Dermis blood vessel endothelial cell (primary cell): ENCODE results near the gene SLC16A3. TPM values are rescaled to one million over a fixed set of nuclear protein-coding genes. Genes with fewer than 3 reads are reported as not detected.

Experiments
- DNase-seq: peaks from one replicate; pipeline ENCODE4 v3.0.0; 2010
- total RNA-seq: library from RNA; depleted of rRNA; stranded (reverse); fragments of >200 nt; gene quantifications from 2 replicates; pipeline ENCODE4 v1.2.3, GENCODE V29; 2014

The SLC16A3 gene
- total RNA-seq, 1 donor from 2014 or later: 99.4 TPM

DNA sequence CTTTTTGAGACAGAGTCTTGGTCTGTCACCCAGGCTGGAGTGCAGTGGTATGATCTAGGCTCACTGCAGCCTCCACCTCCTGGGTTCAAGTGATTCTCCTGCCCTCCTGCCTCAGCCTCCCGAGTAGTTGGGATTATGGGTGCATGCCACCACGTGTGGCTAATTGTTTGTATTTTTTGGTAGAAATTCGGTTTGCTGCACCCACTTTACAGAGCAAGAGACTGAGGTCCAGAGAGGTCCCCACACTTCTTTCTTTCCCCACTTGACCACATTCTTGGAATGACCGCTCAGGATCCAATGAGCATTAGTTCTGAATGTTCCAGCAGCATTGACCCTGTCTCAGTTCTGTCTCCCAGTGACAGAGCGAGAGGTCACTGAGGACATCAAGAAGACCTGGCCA, 5.3 kb upstream of the SLC16A3 start:
- no peak for DNase-seq

DNA sequence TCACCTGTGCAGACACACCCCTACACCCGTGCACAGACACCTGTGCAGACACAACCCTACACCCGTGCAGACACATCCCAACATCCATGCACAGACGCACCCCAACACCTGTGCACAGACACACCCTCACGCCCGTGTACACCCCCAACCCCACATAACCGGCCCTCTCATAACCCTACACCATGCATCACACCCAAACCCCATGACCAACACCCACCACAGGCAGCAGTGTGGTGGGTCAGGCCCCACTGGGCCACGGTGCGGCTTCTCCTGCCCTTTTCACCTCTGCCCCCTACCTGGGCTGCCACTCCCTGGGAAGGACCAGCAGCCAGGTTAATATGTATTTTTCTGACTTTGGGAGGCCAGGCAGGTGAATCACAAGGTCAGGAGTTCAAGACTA, 4.2 kb upstream of the SLC16A3 start:
- DNase-seq: no peak

DNA sequence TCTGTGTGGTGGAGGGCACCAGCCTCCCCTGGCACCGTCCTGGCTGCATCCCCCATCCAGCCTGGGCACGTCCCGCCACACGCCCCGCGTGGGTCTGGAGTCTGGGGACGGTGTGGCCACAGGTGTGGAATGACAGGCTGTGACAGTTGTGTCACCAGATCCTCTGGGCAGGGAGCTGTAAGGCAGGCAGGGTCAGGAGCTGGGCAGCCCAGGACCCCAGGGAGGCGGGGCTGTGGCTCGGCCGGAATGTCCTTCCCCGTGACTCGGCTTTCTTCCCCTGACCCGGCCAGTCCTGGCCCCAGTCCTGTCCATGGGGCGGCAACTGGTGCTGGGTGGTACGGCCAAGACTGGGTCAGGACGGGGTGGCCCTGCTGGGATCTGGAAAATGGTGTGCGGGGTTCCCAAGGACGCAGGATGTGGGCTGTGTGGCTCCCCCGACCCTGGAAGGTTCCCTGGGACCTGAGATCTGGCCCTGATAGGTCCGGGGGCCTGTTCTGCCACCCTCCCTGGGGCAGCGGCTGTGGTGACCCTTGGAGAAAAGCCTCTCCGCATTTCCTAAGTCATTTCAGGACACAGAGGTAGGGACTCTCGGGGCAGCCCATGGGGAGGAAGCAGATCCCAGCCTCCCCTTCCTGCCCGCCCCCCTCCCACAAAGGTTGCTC, 3.3 kb upstream of the SLC16A3 start:
- DNase-seq: no peak

DNA sequence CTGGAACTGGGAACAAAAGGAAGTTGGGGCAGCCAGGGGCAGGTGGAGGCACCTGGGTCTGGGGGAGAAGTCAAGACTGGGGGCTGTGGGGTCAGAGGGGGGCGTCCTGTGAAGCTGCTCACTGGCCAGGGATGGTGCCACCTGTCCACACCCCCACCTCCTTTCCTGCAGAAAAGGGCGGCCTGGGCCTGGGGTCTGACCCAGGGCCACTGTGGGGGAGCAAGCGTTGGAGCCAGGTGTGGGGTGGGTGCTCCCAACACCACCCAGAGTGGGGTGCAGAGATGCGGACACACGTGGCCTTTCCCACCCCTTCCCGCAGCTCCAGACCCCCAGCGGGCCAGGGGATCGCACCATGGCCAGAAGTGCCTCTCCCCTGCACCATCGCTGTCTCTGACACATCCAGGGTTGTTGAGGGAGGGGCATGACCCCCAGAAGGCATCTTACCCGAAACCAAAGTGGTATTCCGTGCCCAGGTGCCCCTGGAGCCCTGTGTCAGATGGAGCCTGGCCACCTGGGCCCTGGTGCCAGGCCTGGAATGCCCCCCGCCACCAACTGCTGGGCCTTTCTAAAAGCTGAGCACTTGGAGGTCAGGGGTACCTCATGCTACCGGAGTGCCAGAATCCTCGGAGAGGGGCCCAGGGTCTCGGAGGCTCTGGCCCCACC, 2.6 kb upstream of the SLC16A3 start:
- no peak for DNase-seq

DNA sequence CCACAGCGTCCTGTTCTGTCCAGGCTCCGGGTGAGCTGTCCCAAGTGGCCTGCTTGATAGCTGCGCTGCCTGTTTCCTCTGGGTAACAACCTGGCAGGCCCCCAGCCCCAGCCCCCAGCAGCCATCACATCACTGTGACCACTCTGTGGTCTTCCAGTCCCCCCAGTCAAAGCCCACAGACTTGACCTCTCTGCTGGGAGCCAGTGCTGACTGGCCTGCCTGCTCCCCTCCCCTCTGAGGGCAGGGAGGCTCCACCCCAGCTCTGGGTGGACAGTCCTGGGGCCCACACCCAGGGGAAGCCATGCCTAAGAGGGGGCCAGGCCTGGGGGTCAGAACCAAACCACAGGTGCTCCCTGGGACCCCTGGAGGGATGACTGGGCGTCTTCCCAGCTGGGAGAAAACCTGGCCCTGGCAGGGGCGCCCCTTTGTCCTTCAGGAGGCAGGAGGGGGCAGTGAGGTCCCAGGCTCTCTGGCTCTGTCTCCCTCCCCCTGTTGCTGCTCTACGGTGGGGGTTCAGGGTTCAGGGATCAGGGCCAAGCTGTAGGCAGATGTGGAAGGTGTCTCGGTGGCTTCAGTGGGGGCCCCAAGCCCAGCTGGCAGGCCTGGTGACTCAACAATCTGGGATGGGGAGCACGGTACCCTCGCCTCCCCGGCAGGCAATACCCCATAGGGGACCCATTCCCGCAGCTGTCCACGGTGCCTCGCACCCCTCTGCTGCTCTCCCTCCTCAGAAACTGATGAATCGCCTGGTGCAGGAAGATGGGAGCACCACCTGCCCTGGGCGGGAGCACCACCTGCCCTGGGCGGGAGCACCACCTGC, 1.8 kb upstream of the SLC16A3 start:
- DNase-seq: no peak

DNA sequence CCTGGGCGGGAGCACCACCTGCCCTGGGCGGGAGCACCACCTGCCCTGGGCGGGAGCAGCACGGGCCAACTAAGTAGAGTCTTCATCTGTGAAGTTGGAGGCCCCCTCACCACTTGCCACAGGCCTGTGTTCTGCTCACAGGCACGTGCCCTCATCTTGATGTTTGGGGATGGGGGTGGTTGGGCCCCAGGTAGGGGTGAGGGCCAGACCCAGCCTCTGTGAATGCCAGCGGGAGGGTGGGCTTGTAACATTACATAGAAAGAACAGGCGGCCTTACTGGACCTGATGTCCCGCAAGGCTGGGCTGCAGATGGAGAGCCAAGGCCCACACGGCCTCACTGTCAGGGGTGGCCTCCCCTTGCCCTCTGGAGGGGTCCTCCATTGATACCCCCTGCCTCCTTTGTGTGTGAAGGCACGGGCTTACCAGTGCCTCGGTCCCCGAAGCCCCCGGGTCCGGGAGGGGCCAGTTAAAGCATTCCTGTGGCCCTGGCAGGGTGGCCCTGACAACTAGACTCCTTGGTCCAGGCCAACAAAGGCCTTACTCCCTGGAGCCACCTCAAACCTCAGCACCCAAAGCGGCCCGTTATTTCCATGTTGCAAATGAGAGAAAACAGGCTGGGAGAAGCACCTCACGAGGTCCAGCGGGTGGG, 1.1 kb upstream of the SLC16A3 start:
- no peak for DNase-seq

DNA sequence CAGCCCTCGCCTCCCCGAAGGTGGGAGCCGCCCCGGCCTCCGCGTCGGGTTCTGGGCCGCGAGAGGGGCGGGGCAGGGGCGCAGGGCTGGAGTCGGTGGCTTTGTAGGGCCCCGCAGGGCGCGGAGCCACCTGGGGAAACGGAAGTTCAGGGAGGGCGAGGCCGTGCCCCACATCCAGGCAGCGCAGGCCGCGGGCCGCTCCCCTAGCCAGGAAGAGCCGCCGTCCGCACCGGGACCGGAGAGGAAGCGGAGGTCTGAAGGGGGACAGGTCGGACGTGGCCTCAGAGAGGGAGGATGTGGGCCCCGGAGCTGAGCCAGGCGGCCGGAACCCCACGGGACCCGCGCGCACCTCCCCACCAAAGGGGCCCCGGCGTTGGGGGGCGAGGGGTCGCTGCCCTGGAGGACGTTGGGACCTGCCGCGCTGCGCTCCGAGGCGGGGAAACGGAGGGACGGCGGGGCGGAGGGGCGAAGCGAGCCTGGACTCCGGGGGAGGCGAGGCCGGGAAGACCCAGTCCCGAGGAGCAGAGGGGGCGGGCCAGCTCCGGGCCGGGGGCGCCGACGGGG, 482 bp upstream of the SLC16A3 start:
- peak; percentile 36 for DNase-seq

DNA sequence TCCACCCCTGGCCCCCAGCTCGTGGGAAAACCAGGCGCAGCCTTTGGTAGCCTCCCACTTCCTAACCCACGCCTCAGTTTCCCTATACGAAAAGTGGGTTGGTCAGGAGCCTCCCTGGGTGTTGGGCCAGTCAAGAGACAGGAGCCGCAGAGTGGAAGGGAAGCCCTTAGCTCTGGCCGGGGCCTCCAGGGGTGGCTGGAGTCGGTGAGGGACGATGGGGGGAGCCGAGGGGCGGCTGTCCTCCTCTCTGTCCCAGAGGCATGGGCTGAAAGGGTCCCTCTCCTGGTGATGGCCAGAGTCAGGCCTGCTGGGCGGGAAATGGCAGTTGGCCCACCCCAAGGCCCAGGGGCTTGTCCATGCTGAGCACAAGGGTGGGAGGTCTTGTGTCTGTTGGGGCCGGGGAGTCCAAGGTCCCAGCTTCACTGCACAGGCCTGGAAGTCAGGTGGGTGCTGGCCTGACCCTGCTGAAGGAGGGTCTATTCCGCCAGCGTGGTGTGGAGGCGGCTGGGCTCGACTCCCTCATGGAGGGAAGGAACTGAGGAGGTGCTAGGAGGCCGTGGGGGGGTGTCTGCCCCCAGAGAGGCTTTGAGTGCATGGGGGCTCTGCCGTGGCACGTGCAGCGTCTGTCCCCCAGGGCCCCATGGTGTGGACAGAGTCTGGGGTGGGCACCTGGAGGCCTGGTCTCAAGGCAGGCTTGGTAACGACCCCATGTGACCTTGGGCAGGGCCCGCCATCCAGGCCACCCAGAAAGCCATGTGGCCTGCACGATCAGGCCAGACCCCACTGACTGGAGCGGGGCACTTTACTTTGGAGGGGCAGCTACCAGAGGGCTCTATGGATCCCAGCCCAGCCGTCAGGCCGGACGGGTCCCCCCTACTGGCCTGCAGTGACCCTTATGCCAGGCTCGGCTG, 1.1 kb downstream of the SLC16A3 start:
- DNase-seq: peak; percentile 32

DNA sequence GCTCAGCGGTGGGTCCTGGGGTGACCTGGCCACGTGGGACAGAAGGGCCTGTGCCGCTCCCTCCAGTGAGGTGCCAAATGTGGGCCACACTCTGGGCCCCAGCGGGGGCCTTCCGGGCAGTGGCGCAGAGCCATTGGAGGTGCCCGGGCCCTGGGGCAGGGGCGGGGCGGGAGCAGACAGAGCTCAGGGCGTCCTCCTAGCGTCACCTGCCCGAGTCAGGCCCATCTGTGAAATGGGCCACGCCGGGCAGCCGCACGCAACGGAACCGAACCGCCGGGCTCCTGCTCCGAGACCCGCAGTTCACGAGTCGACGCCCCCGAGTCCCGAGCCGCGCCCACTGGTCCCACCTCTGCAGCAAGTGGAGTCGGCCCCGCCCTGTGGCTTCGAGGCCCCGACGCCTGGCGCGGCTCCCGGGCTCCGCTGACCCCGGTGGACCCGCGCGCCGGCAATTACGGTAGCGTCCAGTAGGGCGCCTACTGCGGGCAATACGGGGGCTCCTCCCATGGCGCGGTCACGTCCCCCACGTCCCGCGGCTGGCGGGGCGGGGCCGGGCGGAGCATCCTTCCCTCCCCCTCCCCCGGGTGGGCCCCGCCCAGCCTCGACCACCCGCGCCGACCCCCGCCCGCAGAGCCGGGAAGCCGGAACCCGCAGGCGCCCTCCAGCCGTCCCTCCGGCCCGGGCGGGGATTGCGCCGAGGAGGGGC, 1.9 kb downstream of the SLC16A3 start:
- peak; percentile 81 for DNase-seq

DNA sequence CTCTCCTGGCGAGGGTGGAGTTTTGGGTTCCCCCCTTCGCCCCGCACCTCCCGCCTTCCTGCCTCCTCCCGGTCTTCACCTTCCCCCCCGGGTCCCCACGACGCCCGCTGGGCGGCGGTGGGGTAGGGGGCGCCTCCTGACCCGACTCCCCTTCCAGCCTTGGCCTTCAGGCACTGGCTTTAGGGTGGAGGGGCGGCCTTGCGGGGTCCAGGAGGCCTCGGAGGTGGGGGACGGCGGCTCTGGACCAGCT, 2.4 kb downstream of the SLC16A3 start:
- DNase-seq: no peak

DNA sequence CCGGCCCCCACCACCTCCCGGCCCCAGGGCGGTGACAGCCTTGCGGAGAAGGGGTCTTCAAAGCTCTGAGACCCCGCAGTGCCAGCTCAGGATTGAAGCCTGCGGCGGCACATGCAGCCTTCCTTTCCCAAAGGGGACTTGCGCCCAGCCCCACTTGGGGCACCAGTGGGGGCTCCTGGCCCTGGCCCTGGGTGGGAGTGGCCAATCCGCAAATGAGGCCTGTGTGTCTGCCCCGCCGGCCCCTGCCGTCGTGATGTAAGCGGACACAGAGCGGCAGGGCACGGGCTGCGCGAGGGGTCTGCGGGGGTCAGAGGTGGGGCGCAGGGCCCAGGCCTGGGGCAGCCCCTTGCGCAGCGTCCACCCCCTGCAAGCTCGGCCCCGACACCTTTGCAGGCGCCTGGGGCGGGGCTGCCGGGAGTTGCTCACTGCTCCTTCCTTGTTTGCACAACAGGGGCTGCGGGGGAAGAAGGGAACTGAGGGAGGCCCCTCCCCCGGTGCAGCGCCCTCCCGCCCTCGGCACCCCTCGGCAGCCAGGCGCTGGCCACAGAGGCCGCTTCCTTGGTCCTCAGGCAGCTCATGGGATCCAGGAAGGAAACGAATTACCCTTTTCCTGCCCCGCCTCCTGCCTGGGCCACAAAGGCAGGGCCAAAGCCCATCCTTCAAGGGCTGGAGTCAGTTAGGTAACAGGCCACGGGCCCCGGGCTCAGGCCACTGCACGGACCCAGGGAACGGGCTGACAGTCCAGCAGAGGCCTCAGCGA, 2.9 kb downstream of the SLC16A3 start:
- DNase-seq: peak; percentile 45

DNA sequence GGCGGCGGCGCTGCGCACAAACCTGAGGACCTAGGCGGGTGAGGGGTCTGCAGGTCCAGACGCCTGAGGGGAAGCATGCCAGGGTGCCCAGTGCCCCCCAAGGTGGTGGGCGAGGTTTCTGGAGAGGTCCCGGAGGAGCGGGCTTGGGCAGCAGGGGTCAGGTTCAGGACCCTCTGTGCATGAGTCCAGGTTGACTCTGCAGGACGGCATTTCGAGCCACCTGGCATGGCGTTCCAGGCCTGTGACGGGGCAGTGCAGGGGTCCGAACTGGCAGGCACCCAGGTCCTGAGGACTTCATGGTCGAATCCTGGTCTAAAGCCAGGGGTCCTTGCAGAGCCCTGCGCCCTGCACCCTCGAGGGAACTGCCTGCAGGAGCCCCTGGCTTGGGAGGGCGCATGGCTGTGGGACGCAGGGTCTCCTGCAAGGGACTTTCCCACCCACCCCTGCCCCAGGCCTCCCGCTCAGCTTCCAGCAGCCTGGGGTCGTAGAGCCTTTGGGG, 3.5 kb downstream of the SLC16A3 start:
- no peak for DNase-seq

DNA sequence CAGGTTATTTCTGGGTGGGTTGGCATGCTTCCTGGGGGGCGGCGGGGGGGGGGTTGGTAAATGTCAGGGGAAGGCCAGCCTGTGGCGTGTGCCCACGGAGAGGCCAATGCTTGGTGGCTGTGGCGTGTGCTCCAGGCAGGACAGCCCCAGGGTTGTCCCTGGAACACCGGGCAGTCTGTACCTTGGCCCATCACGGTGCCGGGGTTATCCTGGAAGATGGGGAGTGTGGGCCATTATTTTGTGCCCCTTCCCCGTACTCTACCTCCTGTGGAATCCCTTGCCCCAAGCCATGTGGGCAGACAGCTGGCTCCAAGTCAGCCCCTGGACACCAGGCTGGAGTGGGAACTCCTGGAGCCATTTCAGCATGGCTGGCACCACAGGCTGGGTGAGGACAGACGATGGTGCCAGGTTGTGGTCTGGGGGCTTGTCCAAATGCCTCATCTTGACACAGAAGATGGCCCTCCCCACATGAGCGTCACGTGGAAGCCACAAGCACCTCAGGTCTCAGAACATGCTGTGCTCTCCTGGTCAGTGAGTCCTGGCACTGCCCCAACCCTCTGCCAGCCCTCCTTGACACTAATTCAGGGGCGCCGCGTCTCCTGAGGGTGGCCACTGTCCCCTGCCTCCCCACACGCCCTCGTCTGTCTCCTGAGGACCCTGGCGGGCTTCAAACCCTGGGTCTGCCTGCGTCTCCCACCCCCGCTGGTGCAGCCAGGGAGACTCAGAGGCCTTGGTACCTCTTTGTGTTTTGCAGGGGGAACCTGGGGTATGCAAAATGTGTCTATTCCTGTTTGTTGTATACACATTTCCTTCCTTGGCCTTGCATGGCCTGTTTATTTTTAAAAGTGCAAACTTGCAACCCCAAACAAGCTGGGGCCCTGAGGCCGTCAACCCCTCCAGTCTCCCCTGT, 4.3 kb downstream of the SLC16A3 start:
- no peak for DNase-seq

DNA sequence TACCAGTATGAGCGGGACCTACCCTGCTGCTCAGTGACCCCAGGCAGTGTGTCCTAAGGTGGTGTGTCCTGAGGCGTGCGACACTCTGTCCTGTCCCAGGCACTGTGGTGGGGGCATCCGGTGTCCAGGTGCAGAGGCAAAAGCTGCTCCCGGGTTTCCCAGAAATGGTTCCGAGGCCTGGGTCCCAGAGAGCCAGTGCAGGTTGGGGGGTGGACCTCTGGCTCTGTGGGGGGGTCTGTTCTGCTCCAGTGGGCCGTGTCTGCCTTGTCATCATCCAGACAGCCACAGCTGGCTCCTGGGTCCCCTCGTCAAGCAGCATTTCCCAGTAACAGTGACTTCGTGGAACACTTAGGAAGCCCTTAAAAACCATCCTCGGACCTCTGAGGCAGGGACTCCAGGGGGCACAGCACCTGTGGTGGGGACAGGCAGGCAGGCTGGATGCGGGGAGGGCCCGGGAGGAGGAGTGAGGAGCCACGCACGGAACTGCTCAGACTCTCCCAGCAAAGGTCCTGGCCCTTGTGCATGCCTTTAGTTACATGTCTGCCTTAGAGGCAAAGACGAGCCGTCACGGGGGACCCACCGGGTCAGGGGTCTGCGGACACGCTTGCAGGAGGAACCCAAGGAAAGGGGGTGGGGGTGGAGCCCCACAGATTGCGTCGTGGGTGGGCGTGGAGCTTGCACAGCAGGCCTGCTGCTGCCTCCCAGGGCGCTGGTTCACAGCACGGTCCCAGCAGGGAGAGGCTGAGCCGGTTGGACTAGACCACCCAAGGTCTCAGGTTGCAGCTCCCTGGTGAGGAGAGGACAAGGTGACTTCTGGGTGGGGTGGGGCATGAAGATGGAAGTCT, 5.6 kb downstream of the SLC16A3 start:
- DNase-seq: no peak

DNA sequence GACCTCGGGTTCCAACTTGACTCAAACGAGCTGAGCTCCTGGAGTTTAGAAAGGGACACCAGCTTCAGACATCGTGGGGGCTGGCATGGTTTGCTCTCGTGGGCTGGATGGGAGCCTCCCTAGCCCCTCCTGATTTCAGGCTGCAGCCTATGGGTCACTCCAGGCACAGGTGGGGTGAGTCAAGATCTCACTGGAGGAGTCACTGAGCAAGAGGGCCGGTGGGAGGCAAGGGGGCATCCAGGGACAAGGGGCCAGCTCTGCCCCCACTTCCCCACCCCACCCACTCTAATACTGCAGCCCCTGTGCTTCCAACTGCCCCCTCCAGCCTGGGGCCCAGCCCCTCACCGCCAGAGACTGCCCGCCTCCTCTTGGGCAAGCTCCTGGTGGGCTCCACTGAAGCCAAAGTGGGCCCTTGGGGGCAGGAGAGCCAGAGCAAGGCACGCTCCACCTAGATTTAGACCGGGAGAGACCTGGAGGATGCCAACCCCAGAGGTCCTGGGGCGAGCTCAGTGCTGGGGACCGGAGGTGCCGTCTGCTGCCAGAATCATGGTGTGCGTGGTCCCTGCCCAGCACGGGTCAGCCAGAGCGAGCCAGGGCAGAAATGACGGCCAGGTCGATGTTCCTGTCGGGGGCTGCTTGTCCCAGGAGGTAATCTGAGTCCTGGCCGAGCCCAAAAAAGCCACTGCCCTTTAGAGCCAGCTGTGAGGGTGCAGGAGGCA, 6.4 kb downstream of the SLC16A3 start:
- DNase-seq: no peak

DNA sequence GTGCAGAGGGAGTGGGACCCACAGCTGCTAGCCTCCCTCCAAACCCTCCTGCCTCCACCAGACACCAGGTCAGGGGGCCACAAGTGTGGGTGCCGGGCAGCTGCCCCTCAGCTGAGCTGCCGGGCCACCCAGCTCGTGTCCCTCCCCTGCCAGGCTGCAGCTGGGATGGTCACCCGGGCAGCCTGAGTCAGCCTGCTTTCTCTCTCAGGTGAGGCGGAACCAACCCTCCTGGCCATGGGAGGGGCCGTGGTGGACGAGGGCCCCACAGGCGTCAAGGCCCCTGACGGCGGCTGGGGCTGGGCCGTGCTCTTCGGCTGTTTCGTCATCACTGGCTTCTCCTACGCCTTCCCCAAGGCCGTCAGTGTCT, 6.9 kb downstream of the SLC16A3 start:
- no peak for DNase-seq

DNA sequence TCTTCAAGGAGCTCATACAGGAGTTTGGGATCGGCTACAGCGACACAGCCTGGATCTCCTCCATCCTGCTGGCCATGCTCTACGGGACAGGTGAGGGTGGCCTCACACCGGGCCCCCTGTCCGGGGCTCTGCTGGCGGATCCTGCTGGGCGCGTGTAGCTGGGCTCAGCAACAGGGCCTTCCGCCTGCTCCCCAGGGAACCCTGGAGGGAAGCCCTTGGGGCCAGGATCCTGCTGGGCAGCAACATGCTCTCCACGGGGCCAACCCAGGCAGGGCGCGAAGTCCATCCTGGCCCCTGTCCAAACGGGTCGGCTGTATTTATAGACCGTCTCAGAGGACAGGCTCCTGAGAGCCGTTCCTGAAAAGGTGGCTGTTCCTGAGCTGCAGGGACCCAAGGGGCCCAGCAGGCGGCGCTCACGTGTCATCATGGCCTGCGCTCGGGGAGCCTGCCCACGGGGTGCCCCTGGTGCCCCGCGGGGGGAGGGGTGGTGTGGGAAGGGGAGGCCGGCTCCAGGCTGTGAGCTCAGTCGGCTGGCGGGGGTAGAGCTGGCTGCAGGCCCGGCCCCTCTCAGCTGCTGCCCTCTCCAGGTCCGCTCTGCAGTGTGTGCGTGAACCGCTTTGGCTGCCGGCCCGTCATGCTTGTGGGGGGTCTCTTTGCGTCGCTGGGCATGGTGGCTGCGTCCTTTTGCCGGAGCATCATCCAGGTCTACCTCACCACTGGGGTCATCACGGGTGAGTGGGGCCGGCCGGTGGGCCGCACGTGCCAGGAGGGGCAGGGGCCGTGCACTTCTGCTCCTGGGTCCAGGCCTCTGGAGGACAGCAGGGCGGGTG, 7.5 kb downstream of the SLC16A3 start:
- peak; percentile 69 for DNase-seq
